H1 (cell line): ENCODE measurements around the gene TTBK1. TPM values are rescaled to one million over a fixed set of nuclear protein-coding genes. Genes with fewer than 3 reads are reported as not detected.

Experiments
- CEBPB ChIP-seq: IDR thresholded peaks from 2 replicates; pipeline ENCODE4 v1.6.1; 2012; ENCODE audit warnings: low read depth, low read length
- GABPA ChIP-seq: IDR thresholded peaks from 2 replicates; pipeline ENCODE4 v1.6.1; 2011; ENCODE audit warnings: mild to moderate bottlenecking, low read length, moderate library complexity, borderline replicate concordance; ENCODE audit not compliant: insufficient read depth
- NRF1 ChIP-seq: IDR thresholded peaks from 2 replicates; pipeline ENCODE4 v1.6.1; 2011; ENCODE audit warnings: mild to moderate bottlenecking, low read depth, low read length, improper control_type of control experiment
- RXRA ChIP-seq: IDR thresholded peaks from 2 replicates; pipeline ENCODE4 v1.6.1; 2011; ENCODE audit warnings: low read depth, mild to moderate bottlenecking, low read length, moderate library complexity; ENCODE audit not compliant: insufficient read depth
- polyA plus RNA-seq, 7 experiments: library from polyadenylated mRNA; depleted of rRNA in 3 of 7; stranded (reverse) in 5 of 7; unstranded in 2 of 7; fragments of >200 nt in 5 of 7; fragments of 200-250 nt in 2 of 7; gene quantifications; 1 replicate in 5 of 7; 2 replicates in 1 of 7; 4 replicates in 1 of 7; pipeline versions ENCODE4 v1.2.1 to v1.2.3, GENCODE V29; 2011 to 2013; ENCODE audit warnings: missing spikeins in 2 of 7, mixed read lengths in 2 of 7
- total RNA-seq: library from RNA; stranded (reverse); fragmentation: NEBNext Ultra II Directional; extraction: Animal tissue kit (Norgen Biotek cat#: 25700); gene quantifications from 2 replicates; pipeline ENCODE4 v1.2.1, GENCODE V29; 2021

The TTBK1 gene
- total and polyA plus RNA-seq, 2 of the 8 experiments (the other 6 are each of a cell fraction or from before 2014, with no cell fraction given) = 0.53 to 1.6 TPM

DNA sequence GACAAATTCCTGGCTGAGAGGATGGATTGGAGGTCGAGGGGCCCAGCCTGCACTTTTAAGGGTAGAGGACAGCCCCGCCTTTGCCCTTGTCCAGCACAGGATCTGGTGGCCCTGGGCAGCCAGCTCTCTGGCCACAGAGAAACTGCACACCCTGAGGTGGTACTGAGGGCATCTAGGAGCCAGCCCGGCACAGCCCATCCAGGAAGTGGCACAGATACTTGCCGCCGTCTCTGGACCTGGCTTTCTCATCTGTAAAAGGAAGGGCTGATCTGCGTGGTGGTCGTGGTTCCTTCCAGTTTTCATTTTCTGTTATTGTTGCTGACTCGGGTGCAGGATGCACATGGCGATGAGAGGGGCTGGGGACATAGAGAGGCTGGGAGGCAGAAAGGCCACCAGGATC is 38.8 kb downstream of the TTBK1 start (continued):
- TF ChIP-seq GABPA (no peak), RXRA (no peak), CEBPB (no peak), NRF1 (no peak)
